HAP-1 (cell line): Measurements from ENCODE around the gene RB1.

Experiments used
- DNase-seq, 2 experiments: peaks; one replicate each; pipeline ENCODE4 v3.0.0-alpha.2; 2016 to 2020; ENCODE audit warnings: low spot score in 2 of 2
- H3K27me3 ChIP-seq: fragments of 250-450 bp; sonication (Bioruptor Pico); 2 replicates; pipeline ENCODE4 v1.5.1; 2020; ENCODE audit warnings: low read depth, mild to moderate bottlenecking, moderate library complexity
- H3K36me3 ChIP-seq: fragments of 250-450 bp; sonication (Bioruptor Pico); replicated peaks from 2 replicates; pipeline ENCODE4 v1.5.1; 2020; ENCODE audit warnings: mild to moderate bottlenecking
- H3K4me1 ChIP-seq: fragments of 250-450 bp; sonication (Bioruptor Pico); 2 replicates; pipeline ENCODE4 v1.5.1; 2020; ENCODE audit warnings: mild to moderate bottlenecking
- H3K4me3 ChIP-seq: fragments of 250-450 bp; sonication (Bioruptor Pico); 2 replicates; pipeline ENCODE4 v1.5.1; 2020; ENCODE audit warnings: mild to moderate bottlenecking, moderate library complexity
- H3K9me3 ChIP-seq: fragments of 250-450 bp; sonication (Bioruptor Pico); 2 replicates; pipeline ENCODE4 v1.5.1; 2020; ENCODE audit warnings: mild to moderate bottlenecking, moderate library complexity
- in situ Hi-C: fragments of 300-500 bp; cut with MboI; formaldehyde crosslinking; loops from 3 replicates; pipeline ENCODE4 v1.14.3; 2020; ENCODE audit warnings: low sequenced_read_pairs, inconsistent platforms, mixed read lengths

Gene RB1

DNA sequence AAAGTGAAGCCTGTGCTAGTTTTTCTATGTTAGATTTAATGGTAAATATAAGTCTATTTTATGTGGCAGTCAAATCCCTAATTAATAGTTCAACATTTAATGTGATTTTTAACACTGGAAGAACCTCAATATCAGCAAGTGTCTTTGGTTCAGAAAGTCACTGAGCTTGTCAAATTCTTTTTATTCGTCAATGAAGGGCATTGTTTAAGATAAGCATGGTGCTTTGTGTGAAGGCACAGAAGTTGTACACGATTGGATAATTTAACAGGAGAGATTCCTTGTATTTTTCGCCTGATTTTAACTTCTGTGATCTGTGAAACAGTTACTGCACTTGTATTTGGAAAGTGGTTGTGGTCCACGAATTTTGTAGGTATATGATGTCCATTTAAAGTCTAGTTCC lies 30.2 kb upstream of the RB1 start:
- Histone ChIP-seq H3K4me1 (no peaks in the 10 kb centered on the region), H3K36me3 (no peaks in the 10 kb centered on the region), H3K27me3 (no peaks in the 10 kb centered on the region), H3K9me3 (no peaks in the 10 kb centered on the region), H3K4me3 (no peak overlapping the region)
- no peak for DNase-seq
- in situ Hi-C loops = no loop called here

DNA sequence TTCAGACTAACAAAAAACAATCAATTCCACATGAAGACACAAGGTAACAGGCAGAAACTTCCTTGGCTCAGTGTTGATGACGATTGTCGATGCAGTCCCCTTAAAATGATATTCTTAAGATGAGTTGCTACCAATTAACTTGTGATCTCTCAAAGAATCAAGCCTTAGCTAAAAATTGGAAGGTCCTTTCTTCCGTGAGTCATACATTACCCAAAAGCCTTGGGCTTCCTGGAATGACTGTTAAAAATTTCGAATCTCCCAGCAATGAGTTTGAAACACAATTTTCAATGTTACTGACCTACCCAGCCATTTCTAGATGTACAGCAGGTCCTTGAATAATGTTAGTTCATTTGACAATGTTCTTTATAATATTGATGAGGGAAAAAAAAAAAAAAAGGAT lies 28.0 kb upstream of the RB1 start:
- no peaks in the 10 kb centered on the region for H3K9me3 ChIP-seq
- H3K36me3 ChIP-seq = no peaks in the 10 kb centered on the region
- no peaks in the 10 kb centered on the region for H3K27me3 ChIP-seq
- DNase-seq = no peak
- H3K4me1 ChIP-seq = no peaks in the 10 kb centered on the region
- no peak overlapping the region for H3K4me3 ChIP-seq
- in situ Hi-C loops = no loop called here

DNA sequence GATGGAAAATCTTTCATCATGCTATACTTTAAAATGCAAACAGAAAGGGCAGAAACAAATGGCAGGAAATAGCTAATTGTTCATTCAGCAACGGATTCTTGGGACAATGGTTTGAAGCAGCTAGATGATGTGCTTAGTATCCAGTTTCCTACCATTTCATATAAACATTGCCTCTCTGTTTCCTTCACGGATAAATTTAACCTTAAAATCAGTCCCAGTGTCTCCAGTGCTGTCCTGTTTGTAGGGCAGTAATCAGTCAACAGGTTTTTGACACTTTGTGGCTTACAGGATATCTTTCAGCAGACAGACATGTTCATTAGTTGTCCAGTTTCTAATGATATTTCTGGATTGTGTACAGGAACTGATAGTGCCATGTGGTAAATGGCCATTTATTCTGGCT lies 24.7 kb upstream of the RB1 start:
- Histone ChIP-seq H3K36me3 (no peaks in the 10 kb centered on the region), H3K4me3 (no peak overlapping the region), H3K4me1 (peaks cover 9% of the 10 kb centered on the region), H3K27me3 (no peaks in the 10 kb centered on the region), H3K9me3 (no peaks in the 10 kb centered on the region)
- DNase-seq = no peak
- in situ Hi-C loops = no loop called here

DNA sequence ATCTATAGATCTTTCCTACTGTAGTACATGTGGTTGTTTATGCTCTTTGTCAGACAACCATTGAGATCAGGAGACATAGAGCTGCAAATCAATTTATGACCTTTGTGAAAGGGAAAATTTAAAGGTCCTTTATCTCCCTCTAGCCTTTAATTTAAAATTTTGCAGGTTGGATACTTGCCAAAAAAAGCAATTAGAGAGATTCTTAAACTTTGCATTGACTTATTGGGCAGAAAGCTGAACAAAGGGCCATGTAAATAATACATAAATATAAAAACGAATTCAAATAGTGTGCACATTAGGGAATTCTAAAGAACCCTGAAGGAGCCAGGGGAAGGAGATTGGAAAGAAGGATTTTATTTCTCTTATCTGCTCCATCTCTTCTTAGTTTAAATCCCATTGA lies 22.0 kb upstream of the RB1 start:
- H3K36me3 ChIP-seq = no peaks in the 10 kb centered on the region
- H3K4me1 ChIP-seq = peaks cover 9% of the 10 kb centered on the region
- H3K27me3 ChIP-seq = no peaks in the 10 kb centered on the region
- DNase-seq = peak in 1 of 2 experiments; percentile 62
- in situ Hi-C loops = no loop called here
- H3K4me3 ChIP-seq = no peak overlapping the region
- H3K9me3 ChIP-seq = no peaks in the 10 kb centered on the region

DNA sequence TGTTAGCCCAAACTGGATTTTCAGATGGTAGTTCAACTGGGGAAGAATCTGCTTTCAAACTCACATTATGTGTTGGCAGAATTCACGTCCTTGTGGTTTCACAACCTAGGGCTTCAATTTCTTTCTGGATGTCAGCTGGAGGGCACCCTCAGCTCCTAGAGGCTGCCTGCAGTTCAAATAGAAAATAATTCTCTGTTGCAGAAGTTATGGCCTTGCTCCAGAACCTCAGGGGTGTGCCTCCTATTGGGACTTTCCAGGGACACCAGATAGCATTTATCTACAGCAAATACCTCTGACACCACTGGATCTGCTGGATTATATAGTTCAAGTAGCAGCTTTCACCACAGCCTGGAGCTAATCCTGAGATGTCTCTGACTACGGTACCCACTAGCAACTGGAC lies 11.8 kb upstream of the RB1 start:
- Histone ChIP-seq H3K36me3 (no peaks in the 10 kb centered on the region), H3K4me3 (no peak overlapping the region), H3K4me1 (peaks cover 9% of the 10 kb centered on the region), H3K9me3 (no peaks in the 10 kb centered on the region), H3K27me3 (peaks cover 14% of the 10 kb centered on the region)
- DNase-seq = no peak
- in situ Hi-C loops = no loop called here

DNA sequence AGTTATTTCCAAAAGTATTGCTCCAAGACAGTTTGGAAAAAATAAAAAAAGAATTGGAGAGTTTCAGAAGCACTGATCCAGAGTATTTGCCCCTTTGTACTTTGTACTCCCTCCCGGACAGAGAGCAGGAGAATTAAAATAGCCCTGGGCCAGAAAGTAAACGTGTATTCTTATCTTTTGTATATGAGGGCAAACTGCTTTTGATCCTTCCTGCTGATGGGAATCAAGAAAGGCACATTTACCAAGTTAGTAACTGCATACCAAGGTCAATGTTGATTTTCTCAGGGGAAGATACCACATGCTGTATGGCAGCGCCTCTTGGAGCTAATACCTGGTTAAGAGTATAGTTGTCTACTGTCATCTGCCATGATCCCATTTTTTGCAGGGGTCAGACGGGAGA lies 10.9 kb upstream of the RB1 start:
- in situ Hi-C loops = no loop called here
- H3K36me3 ChIP-seq = no peaks in the 10 kb centered on the region
- peaks cover 14% of the 10 kb centered on the region for H3K27me3 ChIP-seq
- no peak overlapping the region for H3K4me3 ChIP-seq
- H3K9me3 ChIP-seq = no peaks in the 10 kb centered on the region
- no peak for DNase-seq
- H3K4me1 ChIP-seq = no peaks in the 10 kb centered on the region; the same call in 1 of the 2 replicates

DNA sequence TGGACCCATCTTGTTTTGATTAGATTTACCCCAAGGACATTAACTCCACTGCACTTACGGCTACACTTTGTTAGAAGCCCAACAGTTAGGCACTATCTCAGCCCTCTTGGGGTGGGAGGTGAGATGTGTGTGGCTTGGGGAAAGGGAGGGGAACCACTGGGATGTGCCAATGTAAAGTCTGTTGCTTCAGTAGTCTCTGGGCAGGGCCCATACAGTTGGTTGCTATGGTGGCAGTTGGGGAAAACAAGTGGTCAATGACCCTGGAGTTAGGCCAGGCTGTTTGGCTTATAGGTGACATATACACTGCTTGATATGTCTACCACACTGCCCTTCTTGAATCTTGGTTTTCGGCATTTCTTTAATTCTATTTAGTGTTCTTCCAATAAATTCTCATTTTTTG lies 8.9 kb upstream of the RB1 start:
- H3K4me1 ChIP-seq = no peaks in the 10 kb centered on the region
- peaks cover 9% of the 10 kb centered on the region for H3K27me3 ChIP-seq
- no peak for DNase-seq
- in situ Hi-C loops = no loop called here
- no peaks in the 10 kb centered on the region for H3K9me3 ChIP-seq
- H3K36me3 ChIP-seq = no peaks in the 10 kb centered on the region
- H3K4me3 ChIP-seq = no peak overlapping the region

DNA sequence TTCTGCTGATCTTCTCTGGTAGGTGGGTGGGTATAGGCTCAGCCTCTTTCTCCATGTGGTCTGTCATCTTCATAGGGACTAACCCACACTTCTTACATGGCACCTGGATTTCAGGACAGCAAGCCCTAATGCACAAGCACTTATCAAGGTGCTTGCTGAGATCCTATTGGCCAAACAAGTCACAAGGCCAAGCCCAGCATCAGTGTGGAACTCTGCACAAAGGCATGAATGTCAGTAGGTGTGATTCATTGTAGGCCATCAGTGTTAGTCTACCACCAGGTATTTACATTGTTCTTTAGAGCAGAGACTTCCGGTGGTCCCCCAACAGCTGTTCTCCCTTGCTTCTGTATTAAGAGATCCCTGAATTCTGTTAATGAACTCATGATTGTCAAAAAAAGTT lies 8.3 kb upstream of the RB1 start:
- DNase-seq = no peak
- in situ Hi-C loops = no loop called here
- Histone ChIP-seq H3K27me3 (peaks cover 3% of the 10 kb centered on the region; the same call in 1 of the 2 replicates), H3K4me3 (no peak overlapping the region), H3K9me3 (no peaks in the 10 kb centered on the region), H3K36me3 (no peaks in the 10 kb centered on the region), H3K4me1 (no peaks in the 10 kb centered on the region)

DNA sequence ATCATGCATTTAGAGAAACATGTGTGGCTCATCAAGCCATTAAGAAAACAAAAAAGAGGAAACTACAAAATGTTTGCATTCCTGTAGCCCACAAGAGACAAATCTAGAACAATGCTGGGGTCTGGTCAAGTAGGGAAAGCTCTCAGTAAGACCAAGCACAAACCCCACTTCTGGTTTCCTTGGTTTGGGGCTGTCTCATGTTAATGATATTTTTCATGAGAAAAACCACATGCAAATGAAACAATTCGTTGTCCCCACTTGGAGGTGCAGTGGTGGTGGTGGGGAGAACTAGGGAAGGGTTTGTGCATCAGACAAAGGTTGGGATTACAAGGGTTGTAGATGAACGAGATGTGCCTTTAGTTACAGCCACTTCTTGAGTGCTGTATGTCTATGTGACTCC lies 7.0 kb upstream of the RB1 start:
- H3K4me1 ChIP-seq = no peaks in the 10 kb centered on the region
- in situ Hi-C loops = no loop called here
- H3K4me3 ChIP-seq = no peak overlapping the region
- DNase-seq = no peak
- H3K27me3 ChIP-seq = no peaks in the 10 kb centered on the region
- no peaks in the 10 kb centered on the region for H3K9me3 ChIP-seq
- 0 out of 2 replicates have a peak, but pooled peaks cover 4% of the 10 kb centered on the region for H3K36me3 ChIP-seq

DNA sequence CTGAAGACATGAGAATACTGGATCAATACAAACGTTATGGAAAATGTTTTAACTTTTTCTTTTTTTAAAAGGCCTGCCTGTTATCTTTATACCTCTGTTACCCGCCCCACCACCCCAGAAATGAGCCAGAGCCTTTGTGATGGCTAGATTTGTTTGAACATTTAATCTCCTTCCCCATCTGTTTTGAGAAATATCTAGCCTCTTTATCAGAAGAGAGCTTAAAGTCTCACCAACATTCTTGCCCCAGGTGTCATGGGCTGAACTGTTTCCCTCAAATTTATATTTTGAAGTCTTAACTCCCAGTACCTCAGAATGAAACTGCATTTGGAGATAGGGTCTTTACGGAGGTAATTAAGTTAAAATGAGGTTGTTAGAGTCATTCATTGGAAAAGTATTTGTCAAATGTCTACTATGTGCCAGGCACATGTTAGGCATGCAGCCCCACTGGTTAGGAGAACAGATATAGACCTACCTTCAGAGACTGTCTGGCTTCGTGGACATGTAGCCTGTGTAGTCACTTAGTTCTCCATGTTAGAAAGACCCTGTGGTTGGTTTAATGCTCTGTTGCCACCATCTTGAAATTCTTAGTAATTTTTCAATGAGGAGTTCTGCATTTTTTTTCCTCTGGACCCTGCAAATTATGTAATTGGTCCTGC lies 6.3 kb upstream of the RB1 start:
- in situ Hi-C loops = no loop called here
- Histone ChIP-seq H3K4me3 (no peak overlapping the region), H3K36me3 (0 out of 2 replicates have a peak, but pooled peaks cover 4% of the 10 kb centered on the region), H3K27me3 (no peaks in the 10 kb centered on the region), H3K9me3 (no peaks in the 10 kb centered on the region), H3K4me1 (no peaks in the 10 kb centered on the region)
- DNase-seq = no peak

DNA sequence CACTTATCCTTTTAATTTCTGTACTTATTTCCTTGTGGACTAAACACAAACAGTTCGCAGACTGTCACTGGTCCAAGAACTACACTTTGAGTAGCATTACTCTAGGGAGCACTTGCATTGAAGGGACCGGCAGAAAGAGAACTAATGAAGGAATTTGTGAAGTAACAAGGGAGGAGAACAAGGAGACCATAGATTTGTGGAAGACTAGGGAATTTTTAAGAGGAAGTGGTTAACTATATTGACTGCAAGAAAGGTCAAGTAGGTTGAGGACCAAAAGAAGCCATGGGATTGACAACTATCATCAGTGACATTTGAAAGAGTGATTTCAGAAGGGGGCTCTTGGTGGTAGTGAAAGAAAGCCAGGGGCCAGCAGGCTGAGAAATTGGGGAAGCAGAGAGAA lies 4.0 kb upstream of the RB1 start:
- Histone ChIP-seq H3K27me3 (no peaks in the 10 kb centered on the region), H3K4me1 (0 out of 2 replicates have a peak, but pooled peaks cover 2% of the 10 kb centered on the region), H3K36me3 (0 out of 2 replicates have a peak, but pooled peaks cover 4% of the 10 kb centered on the region), H3K9me3 (no peaks in the 10 kb centered on the region), H3K4me3 (no peak overlapping the region)
- in situ Hi-C loops = no loop called here
- DNase-seq = no peak

DNA sequence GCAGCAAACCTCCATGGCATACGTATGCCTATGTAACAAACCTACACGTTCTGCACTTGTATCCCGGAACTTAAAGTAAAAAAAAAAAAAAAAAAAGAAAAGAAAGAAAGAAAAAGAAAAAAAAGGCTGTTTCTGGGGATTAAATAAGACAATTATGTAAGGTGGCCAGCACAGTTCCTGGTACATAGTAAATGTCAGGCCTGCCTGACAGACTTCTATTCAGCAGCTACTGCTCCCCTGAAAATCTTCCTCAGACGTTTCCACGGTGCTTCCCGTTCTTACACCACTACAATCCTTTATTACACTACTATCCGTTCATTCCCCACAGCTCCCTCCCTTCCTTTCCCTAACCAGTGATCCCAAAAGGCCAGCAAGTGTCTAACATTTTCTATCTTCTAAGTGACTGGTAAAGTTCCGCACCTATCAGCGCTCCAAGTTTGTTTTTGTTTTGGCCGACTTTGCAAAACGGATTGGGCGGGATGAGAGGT lies 636 bp upstream of the RB1 start:
- peak overlapping the region; percentile 86 for H3K4me3 ChIP-seq
- in situ Hi-C loops = no loop called here
- DNase-seq = peak in 1 of 2 experiments; percentile 14
- H3K4me1 ChIP-seq = peaks cover 8% of the 10 kb centered on the region
- 0 out of 2 replicates have a peak, but pooled peaks cover 4% of the 10 kb centered on the region for H3K36me3 ChIP-seq
- no peaks in the 10 kb centered on the region for H3K27me3 ChIP-seq
- no peaks in the 10 kb centered on the region for H3K9me3 ChIP-seq

DNA sequence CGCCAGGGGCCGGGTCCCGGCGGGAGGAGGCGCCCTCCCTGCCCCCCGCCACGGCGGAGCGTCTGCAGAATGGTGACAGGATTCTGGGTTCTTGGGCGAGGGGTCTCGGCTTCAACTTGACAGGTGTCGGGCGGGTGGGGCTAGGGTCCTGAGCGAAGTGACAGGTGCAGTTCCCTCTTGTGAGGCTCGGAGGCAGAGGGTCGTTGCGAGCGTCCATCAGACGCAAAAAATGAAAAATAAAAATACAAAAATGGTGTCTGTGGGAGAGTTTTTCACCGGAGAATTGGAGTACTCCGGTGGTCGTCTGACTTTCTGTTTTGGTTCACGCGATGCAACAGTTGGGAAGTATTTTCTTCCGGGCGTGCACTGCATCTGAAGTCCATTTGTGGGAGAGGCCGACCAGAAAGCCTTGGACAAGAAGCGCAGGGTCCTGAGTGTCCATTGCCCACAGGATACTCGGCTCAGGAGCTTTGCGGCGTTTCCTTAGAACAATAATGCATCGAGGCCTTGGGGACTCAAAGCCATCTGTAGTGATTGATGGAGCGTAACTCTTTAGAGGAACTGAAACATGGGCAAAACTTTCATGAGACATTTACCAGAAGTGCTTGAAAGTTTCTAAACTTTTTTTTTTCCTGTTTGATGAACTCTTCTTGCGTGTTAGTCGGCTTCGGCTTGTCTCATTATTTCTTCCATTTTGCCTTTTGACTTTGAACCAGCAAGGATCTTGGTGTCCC lies 759 bp downstream of the RB1 start:
- Histone ChIP-seq H3K27me3 (no peaks in the 10 kb centered on the region), H3K9me3 (no peaks in the 10 kb centered on the region), H3K4me1 (peaks cover 11% of the 10 kb centered on the region), H3K36me3 (peaks cover 8% of the 10 kb centered on the region; the same call in 1 of the 2 replicates), H3K4me3 (peak overlapping the region; percentile 86)
- DNase-seq = peak; percentile 43 to 56
- in situ Hi-C loops = no loop called here

DNA sequence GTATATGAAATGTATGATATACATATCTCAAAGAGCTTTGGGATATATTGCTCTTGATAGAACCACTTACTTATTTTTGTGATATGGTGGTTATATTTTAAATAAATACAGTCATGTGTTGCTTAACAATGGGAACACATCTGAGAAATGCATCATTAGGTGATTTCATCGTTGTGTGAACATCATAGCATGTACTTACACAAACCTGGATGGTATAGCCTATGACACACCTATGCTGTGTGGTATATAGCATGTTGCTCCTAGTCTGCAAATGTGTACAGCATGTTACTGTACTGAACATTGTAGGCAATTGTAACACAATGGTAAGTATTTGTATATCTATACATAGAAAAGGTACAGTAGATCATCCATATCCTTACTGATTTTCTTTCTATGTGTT lies 7.7 kb downstream of the RB1 start:
- DNase-seq = no peak
- H3K9me3 ChIP-seq = peaks cover 3% of the 10 kb centered on the region
- H3K27me3 ChIP-seq = no peaks in the 10 kb centered on the region
- in situ Hi-C loops = no loop called here
- peaks cover 20% of the 10 kb centered on the region for H3K36me3 ChIP-seq
- no peak overlapping the region for H3K4me3 ChIP-seq
- H3K4me1 ChIP-seq = peaks cover 4% of the 10 kb centered on the region; the same call in 1 of the 2 replicates
